MG63 (cell line): ENCODE results near the gene RNF186. TPM values are rescaled to one million over a fixed set of nuclear protein-coding genes. Genes with fewer than 3 reads are reported as not detected.

Experiments
- DNase-seq: peaks from one replicate; pipeline ENCODE4 v3.0.0-alpha.2; 2020
- H3K27me3 ChIP-seq: fragments of 250-450 bp; sonication (Bioruptor Pico); 2 replicates; pipeline ENCODE4 v1.5.1; 2020; ENCODE audit warnings: mild to moderate bottlenecking, moderate library complexity
- H3K36me3 ChIP-seq: fragments of 250-450 bp; sonication (Bioruptor Pico); 2 replicates; pipeline ENCODE4 v1.5.1; 2020; ENCODE audit warnings: mild to moderate bottlenecking, moderate library complexity
- H3K4me3 ChIP-seq: fragments of 250-450 bp; sonication (Bioruptor Pico); 2 replicates; pipeline ENCODE4 v1.5.1; 2020; ENCODE audit warnings: mild to moderate bottlenecking, moderate library complexity
- H3K9me3 ChIP-seq: fragments of 250-450 bp; sonication (Bioruptor Pico); 2 replicates; pipeline ENCODE4 v1.5.1; 2020; ENCODE audit warnings: mild to moderate bottlenecking, moderate library complexity
- total RNA-seq: library from RNA; depleted of rRNA; stranded (reverse); fragments of >200 nt; shearing (Covaris generic); gene quantifications from 2 replicates; pipeline ENCODE4 v1.2.3, GENCODE V29; 2014; ENCODE audit warnings: low replicate concordance

The RNF186 gene
- total RNA-seq, 1 experiment from 2014 or later: not detected

GRCh38 chr1:19776933-19777332 is 38.1 kb downstream of the RNF186 start:
- Histone ChIP-seq H3K4me3 (no peak overlapping the region), H3K36me3 (no peaks in the 10 kb centered on the region; the same call in 1 of the 2 replicates), H3K9me3 (no peaks in the 10 kb centered on the region), H3K27me3 (no peaks in the 10 kb centered on the region)
- DNase-seq: no peak

GRCh38 chr1:19776287-19776686 is 38.8 kb downstream of the RNF186 start:
- Histone ChIP-seq H3K36me3 (no peaks in the 10 kb centered on the region; the same call in 1 of the 2 replicates), H3K4me3 (no peak overlapping the region), H3K9me3 (no peaks in the 10 kb centered on the region), H3K27me3 (no peaks in the 10 kb centered on the region)
- no peak for DNase-seq

GRCh38 chr1:19775831-19776230 is 39.3 kb downstream of the RNF186 start:
- H3K9me3 ChIP-seq: no peaks in the 10 kb centered on the region
- no peak for DNase-seq
- H3K4me3 ChIP-seq: no peak overlapping the region
- no peaks in the 10 kb centered on the region for H3K27me3 ChIP-seq
- no peaks in the 10 kb centered on the region; the same call in 1 of the 2 replicates for H3K36me3 ChIP-seq

GRCh38 chr1:19775317-19775716 is 39.8 kb downstream of the RNF186 start:
- no peak overlapping the region for H3K4me3 ChIP-seq
- H3K9me3 ChIP-seq: no peaks in the 10 kb centered on the region
- H3K36me3 ChIP-seq: no peaks in the 10 kb centered on the region; the same call in 1 of the 2 replicates
- H3K27me3 ChIP-seq: no peaks in the 10 kb centered on the region
- peak; percentile 32 for DNase-seq

- no peaks in the 10 kb centered on the region for H3K27me3 ChIP-seq
- no peak for DNase-seq
- H3K36me3 ChIP-seq: no peaks in the 10 kb centered on the region; the same call in 1 of the 2 replicates
- no peaks in the 10 kb centered on the region for H3K9me3 ChIP-seq
- H3K4me3 ChIP-seq: no peak overlapping the region
Observed at GRCh38 chr1:19774180-19774785, 40.8 kb downstream of the RNF186 start.

- Histone ChIP-seq H3K4me3 (no peak overlapping the region), H3K36me3 (no peaks in the 10 kb centered on the region; the same call in 1 of the 2 replicates), H3K27me3 (no peaks in the 10 kb centered on the region), H3K9me3 (no peaks in the 10 kb centered on the region)
- DNase-seq: no peak
Observed at GRCh38 chr1:19773485-19773884, 41.6 kb downstream of the RNF186 start.

- no peaks in the 10 kb centered on the region for H3K36me3 ChIP-seq
- no peak overlapping the region for H3K4me3 ChIP-seq
- no peaks in the 10 kb centered on the region for H3K27me3 ChIP-seq
- DNase-seq: no peak
- H3K9me3 ChIP-seq: no peaks in the 10 kb centered on the region
Observed at GRCh38 chr1:19772053-19772452, 43.0 kb downstream of the RNF186 start.

- Histone ChIP-seq H3K4me3 (no peak overlapping the region), H3K9me3 (no peaks in the 10 kb centered on the region), H3K27me3 (no peaks in the 10 kb centered on the region), H3K36me3 (no peaks in the 10 kb centered on the region)
- DNase-seq: no peak
Observed at GRCh38 chr1:19771350-19771749, 43.7 kb downstream of the RNF186 start.

- Histone ChIP-seq H3K9me3 (no peaks in the 10 kb centered on the region), H3K36me3 (no peaks in the 10 kb centered on the region), H3K27me3 (no peaks in the 10 kb centered on the region), H3K4me3 (no peak overlapping the region)
- no peak for DNase-seq
Observed at GRCh38 chr1:19770436-19771190, 44.5 kb downstream of the RNF186 start.

GRCh38 chr1:19769211-19769932 is 45.7 kb downstream of the RNF186 start:
- no peak for DNase-seq
- no peaks in the 10 kb centered on the region for H3K36me3 ChIP-seq
- H3K27me3 ChIP-seq: no peaks in the 10 kb centered on the region
- no peaks in the 10 kb centered on the region for H3K9me3 ChIP-seq
- H3K4me3 ChIP-seq: no peak overlapping the region

GRCh38 chr1:19768353-19769210 is 46.5 kb downstream of the RNF186 start:
- no peak for DNase-seq
- Histone ChIP-seq H3K4me3 (no peak overlapping the region), H3K27me3 (no peaks in the 10 kb centered on the region), H3K36me3 (no peaks in the 10 kb centered on the region), H3K9me3 (no peaks in the 10 kb centered on the region)

GRCh38 chr1:19765623-19766022 is 49.5 kb downstream of the RNF186 start:
- Histone ChIP-seq H3K4me3 (no peak overlapping the region), H3K36me3 (no peaks in the 10 kb centered on the region), H3K9me3 (no peaks in the 10 kb centered on the region), H3K27me3 (no peaks in the 10 kb centered on the region)
- DNase-seq: peak; percentile 86

- DNase-seq: no peak
- Histone ChIP-seq H3K27me3 (no peaks in the 10 kb centered on the region), H3K36me3 (no peaks in the 10 kb centered on the region), H3K9me3 (no peaks in the 10 kb centered on the region), H3K4me3 (no peak overlapping the region)
Observed at GRCh38 chr1:19764848-19765247, 50.2 kb downstream of the RNF186 start.
